SKM-1 treated with dmso at 0.1 percent for 144 hours (cell line): ENCODE measurements around the gene JAKMIP1.
"Not testable (repeated sequence)": the region's sequence is repeated elsewhere in the genome, so short reads cannot be mapped to it uniquely, and the experiment has no call there.

Source experiments
- DNase-seq: peaks from one replicate; lab custom pipeline; 2025; ENCODE audit not compliant: unreplicated experiment; lab: John Stamatoyannopoulos, UW

JAKMIP1 gene

DNA sequence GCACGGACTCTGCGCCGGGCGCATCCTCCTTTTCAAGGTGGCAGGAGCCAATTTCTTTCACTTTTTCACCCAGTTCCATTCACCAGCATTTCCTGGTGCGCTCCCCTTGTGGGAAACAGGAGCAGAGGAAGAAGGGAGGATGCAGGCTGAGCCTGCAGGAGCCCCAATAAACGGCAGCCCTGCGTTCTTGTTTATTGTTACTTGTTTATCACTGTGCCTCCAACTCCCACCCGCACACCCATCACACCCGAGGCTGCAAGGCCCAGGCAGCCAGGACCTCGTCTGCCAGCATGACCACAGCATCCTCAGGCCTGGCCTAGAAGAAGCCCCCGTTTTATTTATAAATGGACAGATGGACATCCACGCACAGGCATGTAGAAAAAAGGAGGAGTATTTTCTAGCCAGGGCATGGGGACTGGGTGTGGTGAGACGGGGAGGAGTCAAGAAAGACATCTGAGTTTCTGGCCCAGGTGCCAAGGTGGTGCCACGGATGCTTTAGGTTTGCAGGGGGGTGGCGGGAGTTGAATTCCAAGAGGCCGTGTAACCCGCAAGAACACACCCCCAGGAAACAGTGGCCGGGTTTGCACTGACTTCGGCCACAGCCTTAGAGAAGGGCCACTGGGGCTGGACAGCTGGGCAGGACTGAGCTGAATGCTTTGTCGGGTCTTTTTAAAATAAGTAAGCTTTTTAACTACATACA is 51.7 kb downstream of the JAKMIP1 start:
- no peak for DNase-seq

- no peak for DNase-seq
Measured at GRCh38 chr4:6147441-6147840, 52.9 kb downstream of the JAKMIP1 start.

DNA sequence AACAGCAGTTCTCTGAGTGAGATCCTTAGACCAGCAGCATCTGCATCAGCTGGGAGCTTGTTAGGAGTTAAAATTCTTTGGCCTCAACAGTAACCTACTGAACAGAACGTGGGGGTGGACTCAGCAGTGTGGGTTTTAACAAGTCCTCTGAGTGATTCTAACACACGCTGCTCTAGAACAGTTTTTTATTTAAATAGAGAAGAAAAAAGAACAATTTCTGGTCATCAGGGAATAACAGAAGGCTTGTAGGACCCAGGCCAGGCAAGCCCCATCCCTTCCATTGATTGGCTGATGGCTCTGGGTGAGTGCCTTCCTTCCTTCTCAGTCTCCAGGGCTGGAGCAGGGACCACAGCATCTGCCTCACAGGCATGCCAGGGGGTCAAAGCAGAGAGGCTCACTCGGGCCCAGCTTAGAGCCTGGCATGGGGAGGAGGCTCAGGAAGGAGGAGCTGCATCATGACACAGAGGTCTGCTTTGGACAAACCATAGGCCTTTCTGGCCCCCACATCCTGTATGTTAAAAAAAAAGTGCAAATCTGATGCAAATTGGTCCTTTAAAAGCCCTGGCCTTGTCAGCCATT is 56.7 kb downstream of the JAKMIP1 start:
- no peak for DNase-seq

DNA sequence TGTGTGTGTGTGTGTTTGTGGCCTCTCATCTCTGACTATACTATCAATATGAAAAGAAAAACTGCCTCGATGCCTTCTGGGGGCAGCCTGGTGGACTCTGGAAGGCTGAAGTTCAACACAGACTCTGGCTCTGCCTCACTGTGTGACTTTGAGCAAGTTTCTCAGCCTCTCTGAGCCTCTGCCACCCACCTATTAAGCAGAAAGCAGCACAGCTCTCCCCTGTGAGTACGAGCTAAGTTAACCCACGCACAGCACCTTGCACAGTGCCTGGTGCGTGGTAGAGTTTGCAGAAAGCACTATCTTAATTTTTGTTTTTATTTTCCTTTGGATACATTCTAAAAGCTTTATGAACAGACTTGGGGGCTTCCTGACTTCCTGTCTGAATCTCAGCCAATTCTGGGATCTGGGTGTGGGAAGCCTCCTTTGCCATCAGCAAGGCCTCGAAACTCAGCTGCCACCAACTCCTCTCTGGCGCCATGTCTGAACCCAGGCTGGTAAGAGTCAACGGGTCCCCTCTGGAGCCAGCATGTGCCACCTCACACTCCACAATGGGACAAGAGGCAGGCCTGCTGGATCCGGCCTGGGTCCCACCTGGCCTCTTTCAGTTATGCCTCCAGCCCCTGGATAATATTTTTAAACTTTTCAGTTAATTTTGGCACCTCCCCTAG is 57.3 kb downstream of the JAKMIP1 start:
- no peak for DNase-seq

- DNase-seq: no peak
Measured at GRCh38 chr4:6142511-6142910, 57.8 kb downstream of the JAKMIP1 start.

DNA sequence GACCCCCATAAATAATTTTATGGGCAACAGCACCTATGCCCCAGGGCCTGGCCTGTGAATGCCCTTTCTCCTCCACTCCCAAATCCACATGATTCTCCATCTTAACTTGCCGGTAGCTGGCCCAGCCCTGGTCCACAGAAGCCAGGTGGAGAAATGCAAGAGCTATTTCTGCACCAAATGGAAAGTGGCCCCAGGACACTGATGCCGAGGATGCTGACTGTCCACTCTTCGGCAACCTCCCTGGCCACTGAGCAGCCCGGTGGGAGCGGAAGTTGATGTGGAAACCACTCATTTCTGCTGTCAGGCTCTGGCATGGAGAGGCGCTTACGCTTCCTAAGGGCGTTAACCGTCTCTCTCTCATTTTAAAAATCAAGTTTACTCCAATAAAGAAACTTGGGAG is 58.8 kb downstream of the JAKMIP1 start:
- no peak for DNase-seq

GRCh38 chr4:6141021-6141420 is 59.3 kb downstream of the JAKMIP1 start:
- not testable (repeated sequence) for DNase-seq

- DNase-seq: no peak
Measured at GRCh38 chr4:6137747-6138135, 62.6 kb downstream of the JAKMIP1 start.

- DNase-seq: no peak
Measured at GRCh38 chr4:6137027-6137746, 63.2 kb downstream of the JAKMIP1 start.

DNA sequence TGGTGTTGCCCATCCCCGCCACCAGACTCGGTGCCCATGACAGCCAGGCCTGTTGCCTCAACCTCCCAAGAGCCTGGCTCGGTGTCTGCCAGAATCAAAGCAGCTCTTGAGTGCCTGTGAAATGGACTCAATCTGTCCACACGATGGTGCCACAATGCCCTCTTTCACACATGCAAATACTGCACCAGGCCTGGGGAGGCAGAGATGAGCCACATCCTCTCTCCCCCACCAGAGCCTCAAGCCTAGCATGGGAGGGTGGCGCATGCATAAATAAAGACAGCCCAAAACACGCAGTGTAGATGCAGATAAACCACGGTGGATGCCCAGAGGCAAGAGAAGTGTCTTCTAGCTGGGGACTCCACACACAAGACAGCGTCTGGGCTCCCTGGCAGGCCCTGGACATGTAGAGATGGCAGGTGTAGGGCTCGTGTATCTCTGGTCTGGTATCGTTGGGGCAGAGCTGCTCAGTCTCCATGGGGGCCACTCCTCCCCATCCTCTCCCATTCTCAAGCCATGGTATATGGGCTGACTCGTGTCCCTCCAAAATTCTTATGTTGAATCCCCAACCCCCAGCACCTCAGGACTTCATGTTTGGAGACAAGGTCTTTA is 65.6 kb downstream of the JAKMIP1 start:
- no peak for DNase-seq

- no peak for DNase-seq
Measured at GRCh38 chr4:6132716-6133115, 67.6 kb downstream of the JAKMIP1 start.

DNA sequence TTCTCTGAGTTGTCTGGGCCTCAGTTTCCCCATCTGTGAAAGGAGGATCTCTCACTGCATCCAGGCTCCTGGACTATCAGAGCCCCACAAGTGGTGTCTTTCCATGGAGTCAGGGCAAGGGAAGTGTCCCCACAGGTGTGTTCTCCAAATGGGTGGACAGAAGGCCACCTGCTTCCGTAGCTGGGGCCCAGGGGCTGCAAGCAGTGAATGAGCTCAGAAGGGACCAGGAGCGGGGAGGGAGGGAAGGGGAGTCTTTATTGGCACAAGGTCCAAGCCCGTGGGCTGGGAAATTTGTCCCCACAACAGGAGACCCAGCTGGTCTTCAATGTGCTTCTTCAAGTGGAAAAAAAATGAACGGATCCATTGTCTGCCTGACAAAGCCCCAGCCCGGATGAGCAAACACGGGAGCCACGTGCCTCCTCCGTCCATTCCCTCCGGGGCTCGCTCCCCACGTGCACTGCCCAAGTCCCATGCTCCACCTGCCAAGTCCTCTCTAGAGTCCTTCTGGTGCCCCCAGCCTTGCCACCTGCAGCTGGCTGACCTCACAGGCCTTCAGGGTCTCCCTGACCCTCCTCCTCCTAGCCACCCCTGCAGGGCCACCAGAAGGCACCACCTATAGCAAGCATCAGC is 72.0 kb downstream of the JAKMIP1 start:
- DNase-seq: no peak

DNA sequence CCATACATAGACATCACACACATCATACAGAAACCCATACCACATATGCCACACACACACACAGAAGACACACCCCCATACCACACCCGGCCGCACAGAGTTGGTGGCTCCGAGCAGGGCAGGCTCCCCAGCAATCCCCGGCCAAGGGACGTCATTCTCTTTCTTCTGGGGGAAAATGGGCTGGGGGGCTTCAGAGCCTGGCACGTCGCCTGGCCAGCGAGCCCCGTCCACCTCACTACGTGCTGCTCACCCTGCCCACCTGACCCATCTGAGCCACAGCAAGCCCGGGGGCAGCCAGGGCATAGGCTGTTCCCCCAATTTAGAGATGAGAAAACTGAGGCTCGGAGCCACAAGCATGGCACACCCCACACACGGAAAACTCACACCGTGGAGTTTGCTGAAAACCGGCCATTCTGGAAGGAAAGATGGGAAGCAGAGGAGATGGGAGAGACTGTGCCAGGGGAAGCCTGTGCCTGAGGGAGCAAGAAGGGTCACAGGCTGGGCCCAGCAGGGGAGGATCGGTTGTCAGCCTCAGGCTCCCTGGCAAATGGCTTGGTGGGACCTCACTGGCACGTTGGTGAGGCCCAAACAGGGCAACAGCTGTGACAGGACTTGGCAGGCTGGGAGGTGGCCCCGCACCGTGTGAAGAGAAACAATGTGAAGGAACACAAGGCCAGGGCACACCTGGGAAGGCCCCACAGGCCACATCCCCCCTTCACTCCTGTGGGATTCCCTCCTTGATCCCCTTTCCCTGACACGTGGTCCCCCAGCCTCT is 73.2 kb downstream of the JAKMIP1 start:
- no peak for DNase-seq

GRCh38 chr4:6125103-6125651 is 75.2 kb downstream of the JAKMIP1 start:
- DNase-seq: no peak

DNA sequence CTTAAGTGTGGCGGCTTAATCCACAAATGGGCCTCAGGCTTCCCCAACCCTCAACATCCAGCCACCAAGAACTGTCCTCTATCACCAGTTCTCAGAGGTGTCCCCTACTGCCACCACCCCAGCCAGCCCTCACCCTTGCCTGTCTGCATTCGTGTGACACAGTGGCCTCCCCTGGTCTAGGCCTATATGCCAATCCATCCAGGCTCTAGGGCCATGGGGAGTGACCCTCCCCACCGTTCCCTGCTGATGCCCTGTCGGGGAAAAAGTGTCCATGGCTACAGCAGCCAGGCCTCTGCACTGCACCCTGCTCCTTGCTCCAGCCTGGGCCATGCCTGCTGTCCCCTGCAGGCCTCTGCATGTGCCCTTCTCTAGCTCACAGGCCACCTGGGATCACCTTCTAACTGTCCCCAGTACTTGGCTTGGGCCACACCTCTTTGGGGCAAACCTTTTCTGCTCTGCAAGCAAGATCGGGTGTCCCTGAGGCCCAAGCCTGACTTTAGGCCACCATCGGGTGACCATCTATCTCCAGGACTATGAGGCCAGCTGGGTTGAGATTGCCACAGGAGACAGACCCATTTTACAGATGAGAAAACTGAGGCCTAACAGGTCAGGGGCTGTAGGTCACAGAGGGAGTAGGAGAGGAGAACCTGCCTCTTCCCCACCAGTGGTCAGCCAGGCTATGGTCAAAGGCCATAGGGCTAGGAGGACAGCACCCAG is 75.8 kb downstream of the JAKMIP1 start:
- DNase-seq: no peak

DNA sequence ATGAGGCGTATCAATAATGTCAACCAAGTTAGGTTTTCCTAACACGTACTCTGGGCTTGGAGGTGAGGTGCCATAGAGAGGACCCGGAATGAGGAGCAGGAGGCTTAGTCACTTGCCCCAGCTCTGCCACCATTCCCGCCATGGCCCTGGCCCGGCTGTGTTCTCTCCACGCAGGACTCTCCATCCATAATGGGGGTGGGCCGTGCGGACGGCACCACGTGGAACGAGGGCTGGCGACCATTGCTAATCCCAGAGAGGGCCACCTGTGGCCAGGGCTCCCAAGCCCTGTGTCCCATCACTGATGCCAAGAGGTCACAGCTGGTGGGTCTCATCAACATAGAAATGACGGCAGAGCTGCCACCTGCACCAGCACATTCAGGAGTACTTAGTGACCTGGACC is 76.4 kb downstream of the JAKMIP1 start:
- DNase-seq: no peak

DNA sequence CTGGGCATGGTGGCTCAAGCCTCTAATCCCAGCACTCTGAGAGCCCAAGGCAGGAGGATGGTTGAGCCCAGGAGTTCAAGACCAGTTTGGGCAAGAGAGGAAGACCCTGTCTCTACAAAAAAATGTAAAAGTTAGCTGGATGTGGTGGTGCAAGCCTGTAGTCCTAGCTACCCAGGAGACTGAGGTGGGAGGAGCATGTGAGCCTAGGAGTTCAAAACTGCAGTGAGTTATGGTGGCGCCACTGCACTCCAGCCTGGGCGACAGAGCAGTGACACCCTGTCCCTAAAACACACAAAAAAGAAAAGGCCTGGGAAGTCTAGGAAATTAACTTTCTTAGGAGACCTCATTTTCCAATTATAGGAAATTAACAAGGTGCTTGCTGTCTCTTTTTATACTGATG is 76.8 kb downstream of the JAKMIP1 start:
- no peak for DNase-seq

GRCh38 chr4:6123116-6123515 is 77.2 kb downstream of the JAKMIP1 start:
- no peak for DNase-seq

DNA sequence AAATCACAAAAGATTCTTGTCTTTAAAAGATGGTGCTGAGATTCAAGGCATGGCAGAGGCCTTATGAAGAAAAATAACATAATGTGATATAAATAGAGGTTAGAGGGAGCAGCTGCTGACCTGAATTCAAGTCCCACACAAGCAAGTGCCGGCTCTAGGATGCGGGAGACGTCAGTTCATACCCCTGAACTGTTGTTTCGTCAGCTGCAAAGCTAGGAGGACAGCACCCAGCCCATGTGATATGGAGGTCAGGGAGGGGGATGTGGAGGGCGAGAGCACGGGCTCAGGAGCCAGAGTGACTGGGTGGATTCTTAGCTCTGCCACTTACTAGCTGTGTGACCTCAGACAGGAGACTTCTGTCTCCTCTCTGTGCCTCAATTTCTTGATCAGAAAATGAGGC is 77.9 kb downstream of the JAKMIP1 start:
- no peak for DNase-seq
